Measurements from ENCODE around the gene GRIN2C.

GRIN2C gene

DNA sequence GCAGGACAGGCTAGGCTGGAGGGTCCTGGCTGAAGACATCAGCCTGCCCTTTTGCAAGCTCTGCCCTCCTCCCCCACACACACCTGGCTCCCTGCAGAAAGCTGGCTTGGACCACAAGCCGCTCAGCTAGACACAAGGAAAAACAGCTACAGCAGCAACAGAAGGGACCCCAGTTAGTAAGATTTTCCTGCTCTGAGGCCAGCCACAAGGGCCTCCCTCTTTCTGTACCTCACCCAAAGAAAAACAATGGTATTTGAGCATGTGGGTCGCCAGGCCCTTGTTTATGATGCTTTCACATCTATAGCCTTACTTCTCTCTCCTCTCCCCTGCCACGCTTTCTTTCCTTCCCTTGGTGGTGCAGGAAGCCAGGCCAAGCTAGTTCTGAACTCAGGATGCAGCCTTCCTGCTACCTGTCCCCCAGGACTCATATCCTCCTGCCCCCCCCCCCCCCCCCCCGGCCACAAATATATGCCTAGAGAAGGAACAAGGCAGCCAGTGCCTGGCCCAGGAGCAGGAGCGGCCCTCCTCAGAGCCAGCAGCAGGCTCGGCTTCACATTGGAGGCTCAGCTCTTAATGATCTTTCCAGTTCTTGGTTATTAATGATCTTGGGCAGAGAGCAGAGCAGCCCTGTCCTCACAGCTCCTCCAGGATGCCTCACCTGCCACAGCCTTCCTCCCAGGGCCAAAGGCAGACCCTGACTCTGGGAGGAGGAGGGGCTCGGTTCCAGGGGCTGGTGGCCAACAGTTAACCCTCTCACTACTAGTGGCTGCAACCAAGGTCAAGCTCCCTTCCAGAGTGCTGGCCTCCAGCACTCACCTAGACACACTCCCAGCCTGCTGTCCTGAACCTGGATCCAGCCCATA lies 19.5 kb downstream of the GRIN2C start:
- TF ChIP-seq, protein P1, sequence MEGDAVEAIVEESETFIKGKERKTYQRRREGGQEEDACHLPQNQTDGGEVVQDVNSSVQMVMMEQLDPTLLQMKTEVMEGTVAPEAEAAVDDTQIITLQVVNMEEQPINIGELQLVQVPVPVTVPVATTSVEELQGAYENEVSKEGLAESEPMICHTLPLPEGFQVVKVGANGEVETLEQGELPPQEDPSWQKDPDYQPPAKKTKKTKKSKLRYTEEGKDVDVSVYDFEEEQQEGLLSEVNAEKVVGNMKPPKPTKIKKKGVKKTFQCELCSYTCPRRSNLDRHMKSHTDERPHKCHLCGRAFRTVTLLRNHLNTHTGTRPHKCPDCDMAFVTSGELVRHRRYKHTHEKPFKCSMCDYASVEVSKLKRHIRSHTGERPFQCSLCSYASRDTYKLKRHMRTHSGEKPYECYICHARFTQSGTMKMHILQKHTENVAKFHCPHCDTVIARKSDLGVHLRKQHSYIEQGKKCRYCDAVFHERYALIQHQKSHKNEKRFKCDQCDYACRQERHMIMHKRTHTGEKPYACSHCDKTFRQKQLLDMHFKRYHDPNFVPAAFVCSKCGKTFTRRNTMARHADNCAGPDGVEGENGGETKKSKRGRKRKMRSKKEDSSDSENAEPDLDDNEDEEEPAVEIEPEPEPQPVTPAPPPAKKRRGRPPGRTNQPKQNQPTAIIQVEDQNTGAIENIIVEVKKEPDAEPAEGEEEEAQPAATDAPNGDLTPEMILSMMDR (conservative IDR thresholded peaks at IDR 0.05), result no peak
- TF ChIP-seq ZFX (IDR thresholded peaks at IDR 0.05), result no peak
- H3K27ac ChIP-seq, result no peak overlapping the region

DNA sequence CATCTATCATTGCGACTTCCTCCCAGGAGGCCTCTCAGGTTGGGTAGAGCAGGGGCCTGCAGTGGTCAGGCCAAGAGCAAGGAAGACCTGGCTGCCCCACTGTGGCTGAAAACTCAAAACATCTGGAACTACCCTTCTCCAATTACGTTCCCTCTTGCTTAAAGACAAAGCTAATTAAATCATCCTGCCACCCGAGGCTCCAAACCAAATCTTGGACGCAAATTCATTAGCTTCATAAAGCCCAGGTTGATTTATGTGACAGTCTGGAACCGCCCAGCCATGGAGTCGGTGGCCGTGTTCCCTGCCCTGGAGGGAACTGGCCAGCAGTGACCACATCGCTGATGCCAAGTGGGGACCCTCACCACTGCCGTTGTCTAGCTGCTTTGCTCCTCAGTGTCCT lies 21.4 kb downstream of the GRIN2C start:
- no peak overlapping the region for H3K27ac ChIP-seq

DNA sequence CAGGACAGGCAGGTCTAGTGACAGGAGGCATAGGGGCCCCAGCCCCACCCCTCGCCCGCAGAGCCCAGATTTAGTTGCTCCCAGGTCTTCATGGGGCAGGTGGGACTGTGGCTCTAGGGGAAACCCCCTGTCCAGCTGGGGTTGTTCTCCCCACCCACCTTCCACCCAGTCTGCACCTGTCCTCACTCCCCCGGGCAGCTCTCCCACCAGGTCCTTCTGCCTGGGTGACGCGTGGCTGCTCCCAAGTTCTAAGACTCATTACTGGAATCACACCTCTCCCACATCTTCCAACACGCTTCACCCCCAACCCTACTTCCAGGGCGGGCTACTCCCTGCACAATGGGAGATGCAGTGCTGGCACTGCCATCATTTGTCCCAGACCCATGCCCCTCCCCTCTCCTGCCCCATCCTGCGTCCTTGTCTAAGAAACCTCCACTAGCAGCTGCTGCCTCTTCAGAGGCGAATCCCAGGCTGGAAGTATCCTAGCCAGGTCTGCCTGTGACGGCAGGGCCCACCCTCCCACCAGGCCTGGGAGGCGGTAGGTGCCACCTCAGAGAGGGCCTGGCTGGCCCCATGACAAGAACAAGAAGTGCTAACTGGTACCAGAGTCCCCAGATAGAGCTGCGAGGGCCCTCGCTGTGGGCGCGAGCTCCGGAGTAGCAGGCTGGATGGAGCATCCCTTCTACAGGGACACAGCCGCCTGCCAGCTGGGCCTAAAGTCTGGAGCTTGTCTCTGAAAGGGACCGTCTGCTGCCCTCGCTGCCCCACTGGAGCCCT lies 22.8 kb downstream of the GRIN2C start:
- no peak overlapping the region for H3K27ac ChIP-seq
- TF ChIP-seq, protein P1 (conservative IDR thresholded peaks at IDR 0.05), result no peak
- no peak for TF ChIP-seq ZFX (IDR thresholded peaks at IDR 0.05)

More for the DNA sequence above, 21.4 kb downstream of the GRIN2C start:
- TF ChIP-seq, protein P1 (conservative IDR thresholded peaks at IDR 0.05), result no peak
- TF ChIP-seq ZFX (IDR thresholded peaks at IDR 0.05), result no peak

DNA sequence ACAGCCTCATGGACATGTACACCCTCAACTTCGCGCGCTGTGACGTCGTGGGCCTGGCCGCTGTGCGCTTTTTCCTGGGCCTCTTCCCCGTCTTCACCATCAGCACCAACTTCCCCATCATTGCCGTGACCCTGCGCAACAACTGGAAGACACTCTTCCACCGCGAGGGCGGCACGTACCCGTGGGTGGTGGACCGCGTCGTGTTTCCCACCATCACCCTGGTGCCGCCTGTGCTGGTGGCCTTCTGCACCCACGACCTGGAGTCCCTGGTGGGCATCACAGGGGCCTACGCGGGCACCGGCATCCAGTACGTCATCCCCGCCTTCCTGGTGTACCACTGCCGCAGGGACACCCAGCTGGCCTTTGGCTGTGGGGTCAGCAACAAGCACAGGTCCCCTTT lies 23.5 kb downstream of the GRIN2C start:
- no peak for TF ChIP-seq ZFX (IDR thresholded peaks at IDR 0.05)
- TF ChIP-seq, protein P1 (conservative IDR thresholded peaks at IDR 0.05), result no peak
- no peak overlapping the region for H3K27ac ChIP-seq

DNA sequence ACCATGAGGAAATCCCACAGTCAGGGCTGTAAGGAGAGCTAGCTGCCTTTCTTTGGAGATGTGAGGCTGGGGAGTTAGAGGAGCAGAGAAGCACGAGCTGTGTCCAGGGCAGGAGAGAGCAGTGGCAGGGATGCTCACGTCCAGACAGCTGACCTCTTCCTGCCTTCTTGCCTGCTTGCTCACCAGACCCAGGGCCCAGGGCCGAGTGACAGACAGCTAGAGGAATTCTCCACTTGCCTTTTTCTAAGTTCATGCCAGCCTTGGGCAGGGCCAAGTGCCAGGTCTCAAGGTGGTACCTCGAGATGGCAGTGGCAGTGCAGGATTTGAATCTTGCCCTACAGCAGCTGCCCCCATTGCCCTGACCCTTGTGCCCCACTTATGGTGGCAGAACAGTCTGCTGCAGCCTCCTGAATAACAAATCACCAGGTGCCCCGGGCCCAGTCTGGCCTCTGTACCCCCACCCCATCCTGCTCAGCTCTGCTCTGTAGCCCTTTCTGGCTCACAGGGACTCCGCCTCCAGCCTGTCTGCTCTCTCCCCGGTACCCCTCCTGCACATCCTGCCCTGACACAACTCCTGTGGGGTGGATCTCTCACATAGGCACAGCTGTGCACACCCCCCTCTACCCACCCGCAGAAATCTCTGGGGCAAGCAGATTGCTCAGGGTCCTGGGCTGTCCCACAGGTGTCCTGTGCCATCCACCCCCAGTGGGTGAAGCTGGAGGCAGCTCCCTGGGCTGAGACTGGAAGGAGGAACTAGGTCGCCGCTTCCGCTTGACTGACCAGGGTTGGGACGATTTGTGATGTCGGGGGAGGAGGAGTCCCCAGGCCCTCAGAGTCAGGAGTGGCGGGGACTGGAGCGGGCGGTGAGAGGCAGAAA lies 25.9 kb downstream of the GRIN2C start:
- no peak for TF ChIP-seq ZFX (IDR thresholded peaks at IDR 0.05)
- TF ChIP-seq, protein P1 (conservative IDR thresholded peaks at IDR 0.05), result no peak
- H3K27ac ChIP-seq, result no peak overlapping the region

DNA sequence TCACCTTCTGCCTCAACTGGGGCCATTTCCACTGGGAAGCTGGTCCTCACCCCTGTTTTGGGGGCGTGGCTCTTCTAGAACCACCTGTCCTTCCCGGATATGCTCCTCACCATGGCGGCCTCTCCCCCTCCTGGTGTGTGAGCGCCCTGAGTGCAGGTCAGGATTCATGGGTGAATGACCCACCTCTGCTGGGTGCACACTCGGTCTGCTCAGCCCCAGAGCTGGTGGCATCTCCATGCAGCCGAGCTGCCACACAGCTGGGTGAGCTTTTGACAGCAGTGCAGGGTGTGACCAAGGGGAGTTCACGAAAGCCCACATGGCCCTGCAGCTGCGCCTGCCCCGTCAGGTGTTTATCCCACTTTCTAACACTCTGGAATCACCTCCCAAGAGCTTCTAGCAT lies 27.3 kb downstream of the GRIN2C start:
- H3K27ac ChIP-seq, result no peak overlapping the region
- no peak for TF ChIP-seq ZFX (IDR thresholded peaks at IDR 0.05)
- TF ChIP-seq, protein P1 (conservative IDR thresholded peaks at IDR 0.05), result no peak

Data from C4-2B (cell line).